GM23338 (cell line): ENCODE data around the gene ZFC3H1. TPM values are rescaled to one million over a fixed set of nuclear protein-coding genes. Genes with fewer than 3 reads are reported as not detected.

ENCODE experiments used
- ATAC-seq: fragments of 200-7000 bp; cut with Tn5 transposase; 3 replicates; pipeline ENCODE4 v1.9.1; 2020
- DNase-seq: peaks from one replicate; pipeline ENCODE4 v3.0.0-alpha.2; 2015; ENCODE audit warnings: low spot score
- H2AFZ ChIP-seq: fragments of 200-600 bp; sonication (generic); 2 replicates; pipeline ENCODE4 v1.8.0; 2016; ENCODE audit warnings: antibody characterized with exemption, mild to moderate bottlenecking, moderate library complexity
- H3F3A ChIP-seq: fragments of 200-600 bp; sonication (generic); replicated peaks from 2 replicates; pipeline ENCODE4 v1.8.0; 2017; ENCODE audit warnings: antibody characterized with exemption, mixed run types, low read depth
- H3K27ac ChIP-seq: fragments of 200-600 bp; sonication (generic); 2 replicates; pipeline ENCODE4 v1.6.1; 2016; ENCODE audit warnings: low read depth
- H3K27me3 ChIP-seq: fragments of 200-600 bp; sonication (generic); 2 replicates; pipeline ENCODE4 v1.8.0; 2016; ENCODE audit warnings: mild to moderate bottlenecking, mixed run types, moderate library complexity; ENCODE audit not compliant: insufficient read depth
- H3K36me3 ChIP-seq: fragments of 200-600 bp; sonication (generic); 2 replicates; pipeline ENCODE4 v1.8.0; 2016; ENCODE audit warnings: mild to moderate bottlenecking; ENCODE audit not compliant: insufficient read depth
- H3K4me1 ChIP-seq: fragments of 200-600 bp; sonication (generic); 2 replicates; pipeline ENCODE4 v1.8.0; 2016; ENCODE audit warnings: mild to moderate bottlenecking, moderate library complexity; ENCODE audit not compliant: insufficient read depth
- H3K4me2 ChIP-seq: fragments of 200-600 bp; sonication (generic); 2 replicates; pipeline ENCODE4 v1.7.1; 2017; ENCODE audit warnings: mixed run types
- H3K4me3 ChIP-seq: fragments of 200-600 bp; sonication (generic); 2 replicates; pipeline ENCODE4 v1.6.1; 2016; ENCODE audit warnings: mixed run types
- H3K79me2 ChIP-seq: fragments of 200-600 bp; sonication (generic); replicated peaks from 2 replicates; pipeline ENCODE4 v1.8.0; 2017; ENCODE audit warnings: mild to moderate bottlenecking; ENCODE audit not compliant: insufficient read depth
- H3K9me2 ChIP-seq: fragments of 200-600 bp; sonication (generic); 2 replicates; pipeline ENCODE4 v1.8.0; 2017; ENCODE audit not compliant: insufficient read depth
- H4K20me1 ChIP-seq: fragments of 200-600 bp; sonication (generic); replicated peaks from 2 replicates; pipeline ENCODE4 v1.8.0; 2017; ENCODE audit warnings: mild to moderate bottlenecking; ENCODE audit not compliant: insufficient read depth
- H3K27ac Mint-ChIP-seq: 2 replicates; pipeline ENCODE4 v1.8.0; 2020; ENCODE audit warnings: inconsistent platforms, mild to moderate bottlenecking, moderate library complexity, mixed read lengths
- H3K27me3 Mint-ChIP-seq: 3 replicates; pipeline ENCODE4 v1.8.0; 2022; ENCODE audit warnings: low read depth, mild to moderate bottlenecking, moderate library complexity, mixed read lengths, inconsistent platforms; ENCODE audit not compliant: insufficient read depth, poor library complexity
- H3K36me3 Mint-ChIP-seq: 3 replicates; pipeline ENCODE4 v1.8.0; 2021; ENCODE audit warnings: low read depth, mild to moderate bottlenecking, inconsistent platforms, moderate library complexity, mixed read lengths
- H3K4me1 Mint-ChIP-seq: 3 replicates; pipeline ENCODE4 v1.8.0; 2020; ENCODE audit warnings: mild to moderate bottlenecking, inconsistent platforms, mixed read lengths
- H3K4me3 Mint-ChIP-seq: 3 replicates; pipeline ENCODE4 v1.8.0; 2021; ENCODE audit warnings: moderate library complexity, mild to moderate bottlenecking, inconsistent platforms, mixed read lengths
- H3K9me3 Mint-ChIP-seq: 3 replicates; pipeline ENCODE4 v1.8.0; 2020; ENCODE audit warnings: moderate library complexity, mild to moderate bottlenecking, inconsistent platforms, mixed read lengths
- CREB1 ChIP-seq: fragments of 250-450 bp; sonication (Bioruptor Pico); IDR thresholded peaks from 2 replicates; pipeline ENCODE4 v1.5.0; 2020; ENCODE audit warnings: low read depth, mild to moderate bottlenecking, moderate library complexity
- EZH2 ChIP-seq: fragments of 200-600 bp; sonication (generic); IDR thresholded peaks from one replicate; pipeline ENCODE4 v1.8.0; 2017; ENCODE audit warnings: antibody characterized with exemption, mild to moderate bottlenecking, low read depth; ENCODE audit not compliant: unreplicated experiment
- EZH2phosphoT487 ChIP-seq: fragments of 200-600 bp; sonication (generic); IDR thresholded peaks from one replicate; pipeline ENCODE4 v1.8.1; 2018; ENCODE audit warnings: antibody characterized with exemption; ENCODE audit not compliant: unreplicated experiment
- JUNB ChIP-seq: IDR thresholded peaks from one replicate; pipeline ENCODE4 v1.6.1; 2016; ENCODE audit warnings: antibody characterized with exemption; ENCODE audit not compliant: unreplicated experiment
- NANOG ChIP-seq: IDR thresholded peaks from 2 replicates; pipeline ENCODE4 v1.6.1; 2016; ENCODE audit warnings: antibody characterized with exemption, borderline replicate concordance
- STAT1 ChIP-seq: IDR thresholded peaks from one replicate; pipeline ENCODE4 v1.6.1; 2016; ENCODE audit warnings: antibody characterized with exemption; ENCODE audit not compliant: unreplicated experiment
- ZNF114 ChIP-seq: fragments of 250-450 bp; sonication (Bioruptor Pico); IDR thresholded peaks from 2 replicates; pipeline ENCODE4 v1.5.0; 2020; ENCODE audit warnings: mild to moderate bottlenecking, moderate library complexity
- ZNF331 ChIP-seq: fragments of 250-450 bp; sonication (Bioruptor Pico); IDR thresholded peaks from 2 replicates; pipeline ENCODE4 v1.5.0; 2020; ENCODE audit warnings: low read depth, mild to moderate bottlenecking, moderate library complexity
- polyA plus RNA-seq: library from polyadenylated mRNA; unstranded; fragments of >200 nt; fragmentation: Nextera tagmentation; extraction: Ambion mirVana; gene quantifications from 2 replicates; pipeline ENCODE4 v1.2.1, GENCODE V29; 2016
- total RNA-seq: library from RNA; depleted of rRNA; stranded (reverse); fragments of >200 nt; shearing (Covaris generic); gene quantifications from 2 replicates; pipeline ENCODE4 v1.2.3, GENCODE V29; 2014
- TF ChIP-seq, protein P1 (sequence below): IDR thresholded peaks from one replicate; pipeline ENCODE4 v1.6.1; 2018; ENCODE audit warnings: antibody characterized with exemption; ENCODE audit not compliant: unreplicated experiment
- TF ChIP-seq, protein P2 (sequence below): fragments of 250-450 bp; sonication (Bioruptor Pico); IDR thresholded peaks from 2 replicates; pipeline ENCODE4 v1.5.0; 2020; ENCODE audit warnings: mild to moderate bottlenecking, moderate library complexity
- TF ChIP-seq, protein P3 (sequence below): IDR thresholded peaks from 2 replicates; pipeline ENCODE4 v1.6.1; 2016; ENCODE audit warnings: antibody characterized with exemption

Gene ZFC3H1
- total and polyA plus RNA-seq, 2 experiments from 2014 or later: 30.3 to 46.2 TPM

DNA sequence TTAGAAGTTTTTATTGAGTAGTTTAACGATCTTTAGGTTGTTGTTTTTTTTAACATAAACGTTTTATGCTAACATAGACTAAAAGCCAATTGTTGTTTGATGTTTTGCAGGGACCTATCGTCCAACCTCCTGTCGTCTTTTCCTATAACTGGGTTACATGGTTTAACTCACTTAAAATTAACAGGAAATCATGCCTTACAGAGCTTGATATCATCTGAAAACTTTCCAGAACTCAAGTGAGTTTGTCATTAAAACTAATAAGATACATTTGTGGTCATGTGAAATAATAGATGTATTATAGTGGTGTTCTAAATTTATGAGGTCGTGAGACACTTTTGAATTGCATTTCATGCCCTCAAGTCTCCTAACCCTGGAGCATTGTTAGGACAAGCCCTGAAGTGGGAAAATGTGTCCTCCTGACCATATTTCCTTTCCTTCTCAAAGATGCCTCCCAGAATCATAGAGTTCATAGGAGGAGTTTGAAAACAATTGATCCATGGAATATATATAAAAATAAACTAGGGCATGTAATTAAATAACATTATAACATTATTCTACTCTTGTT is 84.9 kb downstream of the ZFC3H1 start:
- Histone ChIP-seq H3K4me3 (no peak overlapping the region), H3K9me2 (peaks cover 3% of the 10 kb centered on the region; the same call in 1 of the 2 replicates), H3K4me1 (no peaks in the 10 kb centered on the region), H3K79me2 (no peaks in the 10 kb centered on the region), H3K36me3 (no peaks in the 10 kb centered on the region), H3K27me3 (no peaks in the 10 kb centered on the region), H4K20me1 (no peaks in the 10 kb centered on the region), H3K4me2 (no peak overlapping the region), H3K27ac (no peak overlapping the region), H3F3A (no peaks in the 10 kb centered on the region), H2AFZ (no peak overlapping the region)
- no peak for DNase-seq
- Mint-ChIP-seq H3K27me3 (peaks cover 1% of the 10 kb centered on the region), H3K4me3 (no peak overlapping the region), H3K9me3 (no peaks in the 10 kb centered on the region), H3K36me3 (no peaks in the 10 kb centered on the region), H3K27ac (no peak overlapping the region), H3K4me1 (no peaks in the 10 kb centered on the region)
- ATAC-seq: no peak
- no peak for TF ChIP-seq EZH2
- TF ChIP-seq STAT1: no peak
- no peak for TF ChIP-seq NANOG
- TF ChIP-seq, protein P1, sequence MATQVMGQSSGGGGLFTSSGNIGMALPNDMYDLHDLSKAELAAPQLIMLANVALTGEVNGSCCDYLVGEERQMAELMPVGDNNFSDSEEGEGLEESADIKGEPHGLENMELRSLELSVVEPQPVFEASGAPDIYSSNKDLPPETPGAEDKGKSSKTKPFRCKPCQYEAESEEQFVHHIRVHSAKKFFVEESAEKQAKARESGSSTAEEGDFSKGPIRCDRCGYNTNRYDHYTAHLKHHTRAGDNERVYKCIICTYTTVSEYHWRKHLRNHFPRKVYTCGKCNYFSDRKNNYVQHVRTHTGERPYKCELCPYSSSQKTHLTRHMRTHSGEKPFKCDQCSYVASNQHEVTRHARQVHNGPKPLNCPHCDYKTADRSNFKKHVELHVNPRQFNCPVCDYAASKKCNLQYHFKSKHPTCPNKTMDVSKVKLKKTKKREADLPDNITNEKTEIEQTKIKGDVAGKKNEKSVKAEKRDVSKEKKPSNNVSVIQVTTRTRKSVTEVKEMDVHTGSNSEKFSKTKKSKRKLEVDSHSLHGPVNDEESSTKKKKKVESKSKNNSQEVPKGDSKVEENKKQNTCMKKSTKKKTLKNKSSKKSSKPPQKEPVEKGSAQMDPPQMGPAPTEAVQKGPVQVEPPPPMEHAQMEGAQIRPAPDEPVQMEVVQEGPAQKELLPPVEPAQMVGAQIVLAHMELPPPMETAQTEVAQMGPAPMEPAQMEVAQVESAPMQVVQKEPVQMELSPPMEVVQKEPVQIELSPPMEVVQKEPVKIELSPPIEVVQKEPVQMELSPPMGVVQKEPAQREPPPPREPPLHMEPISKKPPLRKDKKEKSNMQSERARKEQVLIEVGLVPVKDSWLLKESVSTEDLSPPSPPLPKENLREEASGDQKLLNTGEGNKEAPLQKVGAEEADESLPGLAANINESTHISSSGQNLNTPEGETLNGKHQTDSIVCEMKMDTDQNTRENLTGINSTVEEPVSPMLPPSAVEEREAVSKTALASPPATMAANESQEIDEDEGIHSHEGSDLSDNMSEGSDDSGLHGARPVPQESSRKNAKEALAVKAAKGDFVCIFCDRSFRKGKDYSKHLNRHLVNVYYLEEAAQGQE: no peak
- no peak for TF ChIP-seq JUNB
- TF ChIP-seq ZNF331 (CRISPR knock-in tag): no peak
- TF ChIP-seq EZH2phosphoT487: no peak
- no peak for TF ChIP-seq CREB1 (CRISPR knock-in tag)
- TF ChIP-seq, protein P2, sequence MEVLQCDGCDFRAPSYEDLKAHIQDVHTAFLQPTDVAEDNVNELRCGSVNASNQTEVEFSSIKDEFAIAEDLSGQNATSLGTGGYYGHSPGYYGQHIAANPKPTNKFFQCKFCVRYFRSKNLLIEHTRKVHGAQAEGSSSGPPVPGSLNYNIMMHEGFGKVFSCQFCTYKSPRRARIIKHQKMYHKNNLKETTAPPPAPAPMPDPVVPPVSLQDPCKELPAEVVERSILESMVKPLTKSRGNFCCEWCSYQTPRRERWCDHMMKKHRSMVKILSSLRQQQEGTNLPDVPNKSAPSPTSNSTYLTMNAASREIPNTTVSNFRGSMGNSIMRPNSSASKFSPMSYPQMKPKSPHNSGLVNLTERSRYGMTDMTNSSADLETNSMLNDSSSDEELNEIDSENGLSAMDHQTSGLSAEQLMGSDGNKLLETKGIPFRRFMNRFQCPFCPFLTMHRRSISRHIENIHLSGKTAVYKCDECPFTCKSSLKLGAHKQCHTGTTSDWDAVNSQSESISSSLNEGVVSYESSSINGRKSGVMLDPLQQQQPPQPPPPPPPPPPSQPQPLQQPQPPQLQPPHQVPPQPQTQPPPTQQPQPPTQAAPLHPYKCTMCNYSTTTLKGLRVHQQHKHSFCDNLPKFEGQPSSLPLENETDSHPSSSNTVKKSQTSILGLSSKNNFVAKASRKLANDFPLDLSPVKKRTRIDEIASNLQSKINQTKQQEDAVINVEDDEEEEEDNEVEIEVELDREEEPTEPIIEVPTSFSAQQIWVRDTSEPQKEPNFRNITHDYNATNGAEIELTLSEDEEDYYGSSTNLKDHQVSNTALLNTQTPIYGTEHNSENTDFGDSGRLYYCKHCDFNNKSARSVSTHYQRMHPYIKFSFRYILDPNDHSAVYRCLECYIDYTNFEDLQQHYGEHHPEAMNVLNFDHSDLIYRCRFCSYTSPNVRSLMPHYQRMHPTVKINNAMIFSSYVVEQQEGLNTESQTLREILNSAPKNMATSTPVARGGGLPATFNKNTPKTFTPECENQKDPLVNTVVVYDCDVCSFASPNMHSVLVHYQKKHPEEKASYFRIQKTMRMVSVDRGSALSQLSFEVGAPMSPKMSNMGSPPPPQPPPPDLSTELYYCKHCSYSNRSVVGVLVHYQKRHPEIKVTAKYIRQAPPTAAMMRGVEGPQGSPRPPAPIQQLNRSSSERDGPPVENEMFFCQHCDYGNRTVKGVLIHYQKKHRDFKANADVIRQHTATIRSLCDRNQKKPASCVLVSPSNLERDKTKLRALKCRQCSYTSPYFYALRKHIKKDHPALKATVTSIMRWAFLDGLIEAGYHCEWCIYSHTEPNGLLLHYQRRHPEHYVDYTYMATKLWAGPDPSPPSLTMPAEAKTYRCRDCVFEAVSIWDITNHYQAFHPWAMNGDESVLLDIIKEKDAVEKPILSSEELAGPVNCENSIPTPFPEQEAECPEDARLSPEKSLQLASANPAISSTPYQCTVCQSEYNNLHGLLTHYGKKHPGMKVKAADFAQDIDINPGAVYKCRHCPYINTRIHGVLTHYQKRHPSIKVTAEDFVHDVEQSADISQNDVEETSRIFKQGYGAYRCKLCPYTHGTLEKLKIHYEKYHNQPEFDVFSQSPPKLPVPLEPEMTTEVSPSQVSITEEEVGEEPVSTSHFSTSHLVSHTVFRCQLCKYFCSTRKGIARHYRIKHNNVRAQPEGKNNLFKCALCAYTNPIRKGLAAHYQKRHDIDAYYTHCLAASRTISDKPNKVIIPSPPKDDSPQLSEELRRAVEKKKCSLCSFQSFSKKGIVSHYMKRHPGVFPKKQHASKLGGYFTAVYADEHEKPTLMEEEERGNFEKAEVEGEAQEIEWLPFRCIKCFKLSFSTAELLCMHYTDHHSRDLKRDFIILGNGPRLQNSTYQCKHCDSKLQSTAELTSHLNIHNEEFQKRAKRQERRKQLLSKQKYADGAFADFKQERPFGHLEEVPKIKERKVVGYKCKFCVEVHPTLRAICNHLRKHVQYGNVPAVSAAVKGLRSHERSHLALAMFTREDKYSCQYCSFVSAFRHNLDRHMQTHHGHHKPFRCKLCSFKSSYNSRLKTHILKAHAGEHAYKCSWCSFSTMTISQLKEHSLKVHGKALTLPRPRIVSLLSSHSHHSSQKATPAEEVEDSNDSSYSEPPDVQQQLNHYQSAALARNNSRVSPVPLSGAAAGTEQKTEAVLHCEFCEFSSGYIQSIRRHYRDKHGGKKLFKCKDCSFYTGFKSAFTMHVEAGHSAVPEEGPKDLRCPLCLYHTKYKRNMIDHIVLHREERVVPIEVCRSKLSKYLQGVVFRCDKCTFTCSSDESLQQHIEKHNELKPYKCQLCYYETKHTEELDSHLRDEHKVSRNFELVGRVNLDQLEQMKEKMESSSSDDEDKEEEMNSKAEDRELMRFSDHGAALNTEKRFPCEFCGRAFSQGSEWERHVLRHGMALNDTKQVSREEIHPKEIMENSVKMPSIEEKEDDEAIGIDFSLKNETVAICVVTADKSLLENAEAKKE (CRISPR knock-in tag): no peak
- TF ChIP-seq, protein P3, sequence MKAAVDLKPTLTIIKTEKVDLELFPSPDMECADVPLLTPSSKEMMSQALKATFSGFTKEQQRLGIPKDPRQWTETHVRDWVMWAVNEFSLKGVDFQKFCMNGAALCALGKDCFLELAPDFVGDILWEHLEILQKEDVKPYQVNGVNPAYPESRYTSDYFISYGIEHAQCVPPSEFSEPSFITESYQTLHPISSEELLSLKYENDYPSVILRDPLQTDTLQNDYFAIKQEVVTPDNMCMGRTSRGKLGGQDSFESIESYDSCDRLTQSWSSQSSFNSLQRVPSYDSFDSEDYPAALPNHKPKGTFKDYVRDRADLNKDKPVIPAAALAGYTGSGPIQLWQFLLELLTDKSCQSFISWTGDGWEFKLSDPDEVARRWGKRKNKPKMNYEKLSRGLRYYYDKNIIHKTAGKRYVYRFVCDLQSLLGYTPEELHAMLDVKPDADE: no peak
- TF ChIP-seq ZNF114: no peak
